ENCODE data around the gene TEX51. TPM values are rescaled to one million over a fixed set of nuclear protein-coding genes. Genes with fewer than 3 reads are reported as not detected.

TEX51 gene
- total RNA-seq (2012; rRNA removed), result not detected in 2 replicates
- polyA plus RNA-seq (2012; rRNA removed), result not detected in 2 replicates
- not detected in 2 replicates for polyA plus RNA-seq (2012; cell fraction: cytosol; rRNA removed)
- not detected in 2 replicates for polyA plus RNA-seq (2012; cell fraction: nucleus; rRNA removed; ENCODE audit: low replicate concordance)
- Bru-seq, nascent RNA, result not detected
- BruChase-seq, experiment 1, labeled RNA remaining after a 6-hour chase, result not detected
- not detected for BruChase-seq, experiment 2, labeled RNA remaining after a 2-hour chase
- long read RNA-seq, result 0 reads

- no peaks in the 10 kb centered on the region for H3K36me3 ChIP-seq (ENCODE audit: control insufficient read depth, insufficient read depth, low read length)
- H3K27me3 ChIP-seq (ENCODE audit: control insufficient read depth, insufficient read depth, low read length), result no peaks in the 10 kb centered on the region; the same call in 1 of the 2 replicates
- 67% methylated on average over 4 of the region's 5 CpGs; no CpG with 5 or more reads in 1 of the 2 experiments for WGBS, 2 experiments (ENCODE audit: extremely low coverage in 2 of 2, insufficient read length in 1 of 2)
- H3K4ac ChIP-seq (ENCODE audit: low read depth, low read length), result no peak within 1 kb of the TSS
- TF ChIP-seq BHLHE40 (IDR thresholded peaks at IDR 0.05; ENCODE audit: low read depth, low read length), result no peak
- no peak for TF ChIP-seq RAD21 (IDR thresholded peaks at IDR 0.05; ENCODE audit: low read length)
- no peak for TF ChIP-seq ELK1 (IDR thresholded peaks at IDR 0.05; ENCODE audit: borderline replicate concordance, low read depth, low read length)
- TF ChIP-seq MAFK (IDR thresholded peaks at IDR 0.05; ENCODE audit: low read depth, low read length), result no peak
- TF ChIP-seq NFE2L2 (IDR thresholded peaks at IDR 0.05; ENCODE audit: low read depth, low read length), result no peak
- TF ChIP-seq SMC3 (IDR thresholded peaks at IDR 0.05; ENCODE audit: low read depth, low read length), result no peak
- TF ChIP-seq CEBPB (IDR thresholded peaks at IDR 0.05; ENCODE audit: low read depth, low read length), result no peak
- TF ChIP-seq MXI1 (IDR thresholded peaks at IDR 0.05; ENCODE audit: borderline replicate concordance, low read depth, low read length), result no peak
- no peak for TF ChIP-seq FOS (IDR thresholded peaks at IDR 0.05; ENCODE audit: low read depth, low read length)
- TF ChIP-seq CTCF (conservative IDR thresholded peaks at IDR 0.05; ENCODE audit: low read depth, low read length), result no peak
- no peak for TF ChIP-seq POLR2A (IDR thresholded peaks at IDR 0.05; ENCODE audit: low read depth, low read length)
- no peak for TF ChIP-seq RFX5 (IDR thresholded peaks at IDR 0.05; ENCODE audit: low read depth, low read length)
- TF ChIP-seq MAZ (IDR thresholded peaks at IDR 0.05; ENCODE audit: borderline replicate concordance, low read depth, low read length), result no peak
- intact Hi-C loops (cut with micrococcal nuclease), result no loop called here
- no peak within 1 kb of the TSS for H2AK9ac ChIP-seq (replicated peaks; ENCODE audit: low read depth, low read length, poor library complexity)
- in situ Hi-C loops (cut with MboI; ENCODE audit: low sequenced_read_pairs), result no loop called here
- no peak within 1 kb of the TSS for H2BK120ac ChIP-seq (ENCODE audit: low read depth, low read length)
- ATAC-seq (ENCODE audit: low read depth), result no peak
- H2BK20ac ChIP-seq (ENCODE audit: low read depth, low read length), result no peak within 1 kb of the TSS
- dilution Hi-C loops (cut with HindIII; ENCODE audit: low sequenced_read_pairs, unreplicated experiment), result no loop called here
- no peak within 1 kb of the TSS for H3K9ac ChIP-seq (ENCODE audit: low read depth, low read length)
- no peak within 1 kb of the TSS for H2BK5ac ChIP-seq (ENCODE audit: low read depth, low read length, poor library complexity, severe bottlenecking)
- no peak for DNase-seq
- H2AK5ac ChIP-seq (ENCODE audit: low read depth, low read length), result no peak within 1 kb of the TSS
- CTCF ChIA-PET, result no interaction called here
- no peak within 1 kb of the TSS for H2AFZ ChIP-seq (replicated peaks; ENCODE audit: low read length, poor library complexity)
- POLR2A ChIA-PET (ENCODE audit: unreplicated experiment), result no interaction called here
- H3K9me3 ChIP-seq (ENCODE audit: control insufficient read depth, insufficient read depth, low read length), result no peaks in the 10 kb centered on the region
- H2BK15ac ChIP-seq (ENCODE audit: low read depth, low read length), result no peak within 1 kb of the TSS
- no peak within 1 kb of the TSS for H3K56ac ChIP-seq (ENCODE audit: extremely low read depth, insufficient read depth, low read length)
- no peak within 1 kb of the TSS for H3K23ac ChIP-seq (ENCODE audit: low read depth, low read length)
- no peaks in the 10 kb centered on the region for H3K79me1 ChIP-seq (ENCODE audit: low read depth in 1 of 2, low read length in 2 of 2)
- no peak within 1 kb of the TSS for H3K4me3 ChIP-seq (ENCODE audit: insufficient read depth, low read depth, low read length)
- H4K8ac ChIP-seq (ENCODE audit: low read depth in 2 of 2, low read length in 2 of 2), result no peak within 1 kb of the TSS
- BruUV-seq (replicated peaks), result no TSS peak
- H3K27ac ChIP-seq (ENCODE audit: insufficient read depth, low read length), result no peak within 1 kb of the TSS
- no peaks in the 10 kb centered on the region for H3K4me1 ChIP-seq (ENCODE audit: control insufficient read depth, insufficient read depth, low read length)
- no peak within 1 kb of the TSS for H4K5ac ChIP-seq (ENCODE audit: low read depth, low read length)
- H4K91ac ChIP-seq (ENCODE audit: insufficient read depth, low read depth, low read length), result no peak within 1 kb of the TSS
- no peak within 1 kb of the TSS for H3K4me2 ChIP-seq (ENCODE audit: low read depth, low read length)
- no peaks in the 10 kb centered on the region for H4K20me1 ChIP-seq (ENCODE audit: insufficient read depth, low read length)
- H3K18ac ChIP-seq (ENCODE audit: low read depth, low read length), result no peak within 1 kb of the TSS
- no peaks in the 10 kb centered on the region for H3K9me1 ChIP-seq (ENCODE audit: insufficient read depth, low read length)
- no peak within 1 kb of the TSS for H3K14ac ChIP-seq (replicated peaks; ENCODE audit: low read depth, low read length)
These were observed at the start of gene TEX51 for GRCh38 chr2:126898636-126899035. TEX51 (plus strand) TSS chr2:126898890; CDS start chr2:126898919, 29 bp downstream.

Data from IMR-90 (cell line).